Cardiac muscle cell (in vitro differentiated cells and primary cell): ENCODE data around the gene OOEP. TPM values are rescaled to one million over a fixed set of nuclear protein-coding genes. Genes with fewer than 3 reads are reported as not detected.

Experiments used
- DNase-seq, 2 donors: peaks; one replicate each; pipeline versions ENCODE4 v3.0.0 to v3.0.0-alpha.2; 2010 to 2017; ENCODE audit warnings: low read depth in 1 of 2, low spot score in 1 of 2
- H3K27ac ChIP-seq: fragments of 200-600 bp; sonication (generic); 2 replicates; pipeline ENCODE4 v1.5.1; 2016
- H3K27me3 ChIP-seq: fragments of 200-600 bp; sonication (generic); 2 replicates; pipeline ENCODE4 v1.6.0; 2016; ENCODE audit warnings: control low read depth
- H3K36me3 ChIP-seq: fragments of 200-600 bp; sonication (generic); 2 replicates; pipeline ENCODE4 v1.5.1; 2016; ENCODE audit warnings: control low read depth
- H3K4me1 ChIP-seq: fragments of 200-600 bp; sonication (generic); 2 replicates; pipeline ENCODE4 v1.8.1; 2017; ENCODE audit warnings: low read depth, mild to moderate bottlenecking, mixed run types
- H3K4me3 ChIP-seq: fragments of 200-600 bp; sonication (generic); 2 replicates; pipeline ENCODE4 v1.5.1; 2016; ENCODE audit warnings: mild to moderate bottlenecking
- H3K9me3 ChIP-seq: fragments of 200-600 bp; sonication (generic); 2 replicates; pipeline ENCODE4 v1.5.1; 2017; ENCODE audit warnings: low read depth, mild to moderate bottlenecking, control low read depth
- polyA plus RNA-seq: library from polyadenylated mRNA; unstranded; fragments of >200 nt; fragmentation: Nextera tagmentation; extraction: Ambion mirVana; gene quantifications from 2 replicates; pipeline ENCODE4 v1.2.1, GENCODE V29; 2016
- total RNA-seq: library from RNA; depleted of rRNA; stranded (reverse); fragments of >200 nt; gene quantifications from 2 replicates; pipeline ENCODE4 v1.2.3, GENCODE V29; 2016
- TF ChIP-seq, protein P1 (sequence below): IDR thresholded peaks from 2 replicates; pipeline ENCODE4 v1.5.1; 2012; ENCODE audit warnings: low read depth, mild to moderate bottlenecking, low read length

The OOEP gene
- total and polyA plus RNA-seq, 2 experiments from 2014 or later: not detected

DNA sequence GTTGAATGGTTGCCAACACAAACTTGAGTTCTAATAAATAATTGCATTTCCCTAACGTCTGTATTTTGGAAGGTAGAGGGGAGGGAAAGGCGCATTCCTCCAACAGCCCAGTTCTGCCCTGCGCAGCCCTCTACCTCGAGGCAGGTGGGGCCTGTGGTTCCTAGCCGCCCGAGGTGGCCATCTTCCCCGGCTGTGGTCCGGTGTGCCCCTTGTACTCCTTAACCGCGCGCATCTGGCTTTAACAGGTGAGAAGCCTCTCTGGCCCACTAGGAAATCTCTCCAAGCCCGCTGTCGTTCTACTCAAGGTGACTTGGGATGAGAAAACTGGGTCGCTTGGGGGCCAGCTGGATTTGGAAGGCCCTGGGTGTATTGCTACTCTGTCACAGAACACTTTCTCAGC is 5.6 kb downstream of the OOEP start:
- H3K4me3 ChIP-seq: no peak overlapping the region
- no peaks in the 10 kb centered on the region for H3K36me3 ChIP-seq
- TF ChIP-seq, protein P1, sequence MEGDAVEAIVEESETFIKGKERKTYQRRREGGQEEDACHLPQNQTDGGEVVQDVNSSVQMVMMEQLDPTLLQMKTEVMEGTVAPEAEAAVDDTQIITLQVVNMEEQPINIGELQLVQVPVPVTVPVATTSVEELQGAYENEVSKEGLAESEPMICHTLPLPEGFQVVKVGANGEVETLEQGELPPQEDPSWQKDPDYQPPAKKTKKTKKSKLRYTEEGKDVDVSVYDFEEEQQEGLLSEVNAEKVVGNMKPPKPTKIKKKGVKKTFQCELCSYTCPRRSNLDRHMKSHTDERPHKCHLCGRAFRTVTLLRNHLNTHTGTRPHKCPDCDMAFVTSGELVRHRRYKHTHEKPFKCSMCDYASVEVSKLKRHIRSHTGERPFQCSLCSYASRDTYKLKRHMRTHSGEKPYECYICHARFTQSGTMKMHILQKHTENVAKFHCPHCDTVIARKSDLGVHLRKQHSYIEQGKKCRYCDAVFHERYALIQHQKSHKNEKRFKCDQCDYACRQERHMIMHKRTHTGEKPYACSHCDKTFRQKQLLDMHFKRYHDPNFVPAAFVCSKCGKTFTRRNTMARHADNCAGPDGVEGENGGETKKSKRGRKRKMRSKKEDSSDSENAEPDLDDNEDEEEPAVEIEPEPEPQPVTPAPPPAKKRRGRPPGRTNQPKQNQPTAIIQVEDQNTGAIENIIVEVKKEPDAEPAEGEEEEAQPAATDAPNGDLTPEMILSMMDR: no peak
- no peak overlapping the region for H3K27ac ChIP-seq
- no peaks in the 10 kb centered on the region for H3K9me3 ChIP-seq
- no peaks in the 10 kb centered on the region for H3K4me1 ChIP-seq
- no peak for DNase-seq
- no peaks in the 10 kb centered on the region for H3K27me3 ChIP-seq

DNA sequence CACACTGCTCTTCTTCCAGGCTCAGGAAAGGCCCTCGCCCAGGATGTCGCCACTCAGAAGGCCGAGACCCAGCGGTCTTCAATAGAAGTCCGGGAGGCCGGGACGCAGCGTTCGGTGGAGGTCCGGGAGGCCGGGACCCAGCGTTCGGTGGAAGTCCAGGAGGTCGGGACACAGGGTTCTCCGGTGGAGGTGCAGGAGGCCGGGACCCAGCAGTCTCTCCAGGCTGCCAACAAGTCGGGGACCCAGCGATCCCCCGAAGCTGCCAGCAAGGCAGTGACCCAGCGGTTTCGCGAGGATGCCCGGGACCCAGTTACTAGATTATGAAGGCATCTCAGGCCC is 6.2 kb downstream of the OOEP start:
- H3K27me3 ChIP-seq: no peaks in the 10 kb centered on the region
- no peak for DNase-seq
- TF ChIP-seq, protein P1: no peak
- no peak overlapping the region for H3K27ac ChIP-seq
- no peaks in the 10 kb centered on the region for H3K36me3 ChIP-seq
- no peaks in the 10 kb centered on the region for H3K9me3 ChIP-seq
- H3K4me1 ChIP-seq: no peaks in the 10 kb centered on the region
- no peak overlapping the region for H3K4me3 ChIP-seq

DNA sequence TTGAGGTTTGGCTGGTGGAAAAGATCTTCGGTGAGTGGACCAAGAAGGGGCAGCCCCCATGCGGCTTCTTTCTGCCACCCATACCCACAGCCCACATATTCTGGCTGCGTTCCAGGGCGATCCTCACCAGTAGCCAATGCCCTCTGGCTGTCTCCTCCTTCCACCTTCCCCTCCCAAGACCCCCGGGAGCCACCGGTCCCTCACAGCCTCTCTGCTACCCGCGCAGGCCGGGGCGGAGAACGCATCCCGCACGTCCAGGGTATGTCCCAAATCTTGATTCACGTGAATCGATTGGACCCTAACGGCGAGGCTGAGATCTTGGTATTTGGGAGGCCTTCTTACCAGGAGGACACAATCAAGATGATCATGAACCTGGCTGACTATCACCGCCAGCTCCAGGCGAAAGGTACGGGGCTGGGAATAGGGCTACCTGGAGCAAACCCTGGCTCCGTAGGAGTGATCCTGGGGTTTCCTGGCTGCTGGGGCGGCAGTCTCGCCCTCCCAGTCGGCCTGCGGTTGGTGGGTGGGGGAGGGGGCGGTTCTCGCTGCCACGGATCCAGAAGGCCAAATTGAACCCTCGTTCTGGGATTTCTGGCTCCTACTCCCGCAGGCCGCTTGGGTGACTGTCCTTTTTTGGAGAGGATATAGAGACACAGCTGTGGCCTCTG is 6.7 kb downstream of the OOEP start:
- Histone ChIP-seq H3K36me3 (no peaks in the 10 kb centered on the region), H3K9me3 (no peaks in the 10 kb centered on the region), H3K27me3 (no peaks in the 10 kb centered on the region), H3K27ac (no peak overlapping the region), H3K4me3 (no peak overlapping the region), H3K4me1 (no peaks in the 10 kb centered on the region)
- TF ChIP-seq, protein P1: no peak
- DNase-seq: no peak

DNA sequence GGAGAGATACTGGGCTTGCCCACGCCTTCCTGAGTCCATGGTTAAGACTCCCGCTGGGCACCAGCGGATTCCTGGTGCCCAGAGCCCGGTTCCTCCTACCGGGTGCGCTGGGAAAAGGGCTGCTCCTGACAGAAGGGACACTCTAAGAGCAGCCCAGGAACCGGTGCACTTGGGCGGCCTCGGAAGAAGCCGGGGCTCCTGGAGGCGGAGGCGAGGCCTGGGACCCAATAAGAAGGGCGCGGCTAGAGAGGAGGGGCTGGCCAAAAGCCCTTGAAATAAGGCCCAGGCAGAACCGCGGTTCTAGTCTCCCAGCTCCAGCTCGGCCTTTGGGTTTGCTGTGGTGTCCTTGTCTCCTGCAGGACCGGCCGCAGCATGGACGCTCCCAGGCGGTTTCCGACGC is 7.3 kb downstream of the OOEP start, which contains the start of gene KHDC3L:
TSS of gene KHDC3L (plus strand) at position 301 of the 400 bp plus-strand sequence. CDS start at position 373, 72 bp downstream.
- no peak within 1 kb of the TSS for H3K27ac ChIP-seq
- no peaks in the 10 kb centered on the region for H3K9me3 ChIP-seq
- no peaks in the 10 kb centered on the region for H3K27me3 ChIP-seq
- no peak for DNase-seq
- TF ChIP-seq, protein P1: no peak
- H3K4me1 ChIP-seq: no peaks in the 10 kb centered on the region
- no peaks in the 10 kb centered on the region for H3K36me3 ChIP-seq
- H3K4me3 ChIP-seq: no peak within 1 kb of the TSS

DNA sequence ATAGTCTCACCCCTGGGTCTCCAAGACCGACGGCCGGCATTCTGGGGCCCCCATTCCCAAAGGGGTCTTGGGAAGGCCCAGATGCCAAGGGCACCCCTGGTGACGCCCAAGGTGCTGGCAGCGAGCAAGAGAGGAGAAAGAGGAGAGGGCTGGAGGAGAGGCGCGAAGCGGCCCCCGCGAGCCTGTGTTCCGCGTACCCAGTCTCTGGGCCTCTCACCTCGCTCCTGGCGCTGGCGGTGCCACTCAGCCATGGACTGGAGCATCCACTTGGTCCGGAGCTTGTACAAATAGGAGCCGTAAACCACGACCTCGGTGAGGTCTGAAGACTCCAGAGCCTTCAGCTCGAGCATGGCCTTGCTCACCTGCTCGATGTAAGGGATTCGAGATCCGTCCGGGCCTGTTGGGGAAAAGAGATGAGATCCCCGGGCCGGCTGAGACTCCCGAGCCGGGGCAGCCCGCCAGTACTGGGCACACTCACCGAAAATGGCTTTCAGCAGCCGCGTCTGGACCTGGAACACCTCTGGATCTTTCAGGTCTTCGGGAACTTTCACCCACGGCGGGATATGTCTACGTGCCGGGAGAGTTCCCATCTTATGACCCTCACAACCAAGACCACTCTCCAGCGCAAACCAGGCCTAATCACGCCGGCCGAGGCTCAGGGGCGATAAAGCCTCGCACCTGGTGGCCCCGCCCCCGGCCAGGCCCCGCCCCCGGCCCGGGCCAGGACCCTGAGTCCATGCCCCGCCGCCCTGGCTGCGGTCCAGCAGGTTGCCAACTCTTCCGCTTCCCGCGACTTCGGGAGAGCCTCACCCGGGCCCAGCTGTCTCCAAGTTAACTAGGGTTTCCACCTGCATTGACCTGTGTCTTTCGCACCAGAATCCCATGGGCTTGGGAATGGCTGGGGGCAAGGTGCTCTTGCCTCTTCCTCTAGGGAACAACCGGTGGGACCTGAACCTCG is 15.8 kb downstream of the OOEP start, which contains the start of gene DPPA5:
TSS of gene DPPA5 (minus strand) at position 641 of the 958 bp plus-strand sequence. CDS start at position 590, 51 bp downstream.
- DNase-seq: no peak
- H3K27ac ChIP-seq: no peak within 1 kb of the TSS

More for the DNA sequence above, 15.8 kb downstream of the OOEP start, which contains the start of gene DPPA5:
- H3K36me3 ChIP-seq: no peaks in the 10 kb centered on the region
- H3K4me3 ChIP-seq: no peak within 1 kb of the TSS
- H3K27me3 ChIP-seq: no peaks in the 10 kb centered on the region
- no peaks in the 10 kb centered on the region for H3K4me1 ChIP-seq
- TF ChIP-seq, protein P1: no peak
- H3K9me3 ChIP-seq: no peaks in the 10 kb centered on the region
